BJ (cell line): Measurements from ENCODE around the gene TNFSF9. TPM values are rescaled to one million over a fixed set of nuclear protein-coding genes. Genes with fewer than 3 reads are reported as not detected.

Source experiments
- CTCF ChIA-PET: fragments of 350-600 bp; formaldehyde crosslinking; extraction: SDS; loops from one replicate; lab custom pipeline; 2021; ENCODE audit warnings: antibody characterized with exemption, inconsistent platforms; lab: Yijun Ruan, JAX
- POLR2A ChIA-PET: fragments of 300-600 bp; sonication (Branson Sonifier 250); formaldehyde crosslinking; extraction: SDS; loops from one replicate; lab custom pipeline; 2021; ENCODE audit warnings: antibody characterized with exemption; lab: Charles Lee
- DNase-seq: peaks from one replicate; pipeline ENCODE4 v3.0.0-alpha.2; 2011; ENCODE audit warnings: low read depth
- H3K27me3 ChIP-seq: 2 replicates; pipeline ENCODE4 v1.6.0; 2011; ENCODE audit warnings: low read length; ENCODE audit not compliant: control insufficient read depth, insufficient read depth
- H3K36me3 ChIP-seq: 2 replicates; pipeline ENCODE4 v1.5.1; 2011; ENCODE audit warnings: low read length; ENCODE audit not compliant: control insufficient read depth, insufficient read depth
- H3K4me3 ChIP-seq: 2 replicates; pipeline ENCODE4 v1.5.1; 2011; ENCODE audit warnings: low read depth, mild to moderate bottlenecking, control low read depth, low read length
- CTCF ChIP-seq: IDR thresholded peaks from 2 replicates; pipeline ENCODE4 v1.5.1; 2011; ENCODE audit warnings: low read depth, mild to moderate bottlenecking, control low read depth, inconsistent platforms, low read length, moderate library complexity; ENCODE audit not compliant: insufficient read depth
- polyA plus RNA-seq: library from polyadenylated mRNA; depleted of rRNA; stranded (reverse); fragments of >200 nt; gene quantifications from 2 replicates; pipeline ENCODE4 v1.2.3, GENCODE V29; 2011

Gene TNFSF9
- polyA plus RNA-seq, 1 experiment: 0.26 TPM

GRCh38 chr19:6533746-6534418 is 3.1 kb downstream of the TNFSF9 start:
- ChIA-PET POLR2A (no interaction called here), CTCF (no interaction called here)
- peaks cover 9% of the 10 kb centered on the region for H3K27me3 ChIP-seq
- TF ChIP-seq CTCF: no peak
- no peaks in the 10 kb centered on the region for H3K36me3 ChIP-seq
- no peak for DNase-seq
- H3K4me3 ChIP-seq: no peak overlapping the region

GRCh38 chr19:6534451-6535093 is 3.7 kb downstream of the TNFSF9 start:
- Histone ChIP-seq H3K4me3 (no peak overlapping the region), H3K27me3 (peaks cover 9% of the 10 kb centered on the region), H3K36me3 (no peaks in the 10 kb centered on the region)
- no peak for DNase-seq
- TF ChIP-seq CTCF: no peak
- CTCF ChIA-PET: interaction anchor here (0.7 kb wide), 1 partner anchor 14 kb away, joined by 3 read pairs; no protein-coding TSS in a partner anchor
- POLR2A ChIA-PET: no interaction called here

GRCh38 chr19:6535558-6536137 is 4.8 kb downstream of the TNFSF9 start:
- DNase-seq: no peak
- Histone ChIP-seq H3K36me3 (no peaks in the 10 kb centered on the region), H3K27me3 (peaks cover 9% of the 10 kb centered on the region), H3K4me3 (no peak overlapping the region)
- POLR2A ChIA-PET: no interaction called here
- TF ChIP-seq CTCF: no peak
- CTCF ChIA-PET: interaction anchor here (1.9 kb wide), 1 partner anchor 18 kb away, joined by 6 read pairs; no protein-coding TSS in a partner anchor

GRCh38 chr19:6539514-6539913 is 8.7 kb downstream of the TNFSF9 start:
- POLR2A ChIA-PET: no interaction called here

More at GRCh38 chr19:6539514-6539913, 8.7 kb downstream of the TNFSF9 start:
- DNase-seq: no peak
- Histone ChIP-seq H3K27me3 (no peaks in the 10 kb centered on the region), H3K4me3 (no peak overlapping the region), H3K36me3 (no peaks in the 10 kb centered on the region)
- CTCF ChIA-PET: no interaction called here
- TF ChIP-seq CTCF: no peak
